Neural cell (in vitro differentiated cells): Measurements from ENCODE around the gene SNRPB.
A peak's percentile ranks its signal among the peaks of the same experiment; 100 is the strongest.

ENCODE experiments used
- CTCF ChIP-seq: fragments of 450-650 bp; IDR thresholded peaks from 2 replicates; pipeline ENCODE4 v1.5.1; 2014; ENCODE audit warnings: antibody characterized with exemption, mild to moderate bottlenecking, moderate library complexity; ENCODE audit not compliant: poor library complexity, severe bottlenecking
- EP300 ChIP-seq: fragments of 450-650 bp; conservative IDR thresholded peaks from 2 replicates; pipeline ENCODE4 v1.6.1; 2014; ENCODE audit warnings: antibody characterized with exemption, mild to moderate bottlenecking, moderate library complexity; ENCODE audit not compliant: poor library complexity, severe bottlenecking
- EZH2 ChIP-seq: fragments of 200-600, 300-800 bp; shearing (Covaris generic), sonication (generic); IDR thresholded peaks from 2 replicates; pipeline ENCODE4 v1.6.1; 2014; ENCODE audit warnings: antibody characterized with exemption, low read length, borderline replicate concordance, mild to moderate bottlenecking; ENCODE audit not compliant: insufficient read depth, poor library complexity, severe bottlenecking
- POLR2AphosphoS5 ChIP-seq: IDR thresholded peaks from 2 replicates; pipeline ENCODE4 v1.6.1; 2012
- RAD21 ChIP-seq: fragments of 450-650 bp; conservative IDR thresholded peaks from 2 replicates; pipeline ENCODE4 v1.6.1; 2014; ENCODE audit warnings: antibody characterized with exemption, mild to moderate bottlenecking, moderate library complexity
- TAF1 ChIP-seq: IDR thresholded peaks from 2 replicates; pipeline ENCODE4 v1.6.1; 2012; ENCODE audit warnings: low read depth

DNA sequence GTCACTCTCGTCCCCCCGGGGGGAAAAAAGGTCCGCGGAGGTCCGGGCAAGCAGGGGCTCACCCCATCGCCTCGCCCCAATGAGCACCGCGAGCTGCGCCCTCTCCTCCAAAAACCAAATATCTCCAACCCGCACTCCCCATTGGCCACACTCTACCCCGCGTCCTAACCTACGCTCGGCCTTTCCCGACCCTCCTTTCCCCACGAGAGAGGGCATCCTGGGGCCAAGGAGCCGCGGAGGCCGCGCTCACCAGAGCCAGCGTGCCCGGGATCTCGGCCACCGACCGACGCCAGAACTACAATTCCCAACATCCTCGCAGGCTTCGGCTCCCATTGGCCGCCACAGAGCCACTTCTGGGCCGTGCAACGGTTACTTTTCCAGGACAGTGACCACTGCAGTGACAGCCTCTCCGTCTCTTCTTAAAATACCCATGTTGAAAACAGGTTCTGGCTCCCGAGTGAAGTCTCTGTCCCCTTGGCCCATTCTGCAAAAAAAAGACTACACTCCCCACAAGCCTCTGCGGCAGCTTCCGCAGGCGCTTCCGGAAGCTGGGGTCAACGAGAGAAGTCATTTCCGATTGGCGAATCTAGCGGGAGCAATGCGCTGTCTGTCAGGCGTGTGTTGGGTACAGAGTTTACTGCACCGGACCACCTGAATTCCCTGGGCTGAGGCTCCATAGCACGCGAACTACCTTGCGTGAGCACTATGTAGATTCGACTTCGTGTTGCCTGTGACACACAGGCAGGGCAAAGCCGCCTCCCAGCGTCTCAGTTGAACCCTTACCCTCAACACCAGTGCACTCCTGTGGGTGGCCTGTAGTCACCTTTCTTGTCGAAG is 38.3 kb upstream of the SNRPB start, which contains the start of gene ZNF343:
- TF ChIP-seq CTCF (no peak), POLR2AphosphoS5 (peak; percentile 39), RAD21 (peak; percentile 39), TAF1 (no peak), EZH2 (no peak), EP300 (no peak)
